HepG2 (cell line): Measurements from ENCODE around the gene CCL27. TPM values are rescaled to one million over a fixed set of nuclear protein-coding genes. Genes with fewer than 3 reads are reported as not detected.

Experiments
- CBFB ChIP-seq: sonication (generic); formaldehyde crosslinking; IDR thresholded peaks from 2 replicates; pipeline ENCODE4 v1.4.0; 2020; ENCODE audit warnings: missing genetic modification reagents
- CEBPG ChIP-seq: IDR thresholded peaks from 2 replicates; pipeline ENCODE4 v1.6.1; 2016
- HNRNPK ChIP-seq: fragments of 200-400 bp; formaldehyde crosslinking; IDR thresholded peaks from 2 replicates; pipeline ENCODE4 v1.6.1; 2018; ENCODE audit warnings: low read length, low read depth, moderate library complexity, mild to moderate bottlenecking; ENCODE audit not compliant: poor library complexity, severe bottlenecking
- MTF2 ChIP-seq: sonication (generic); formaldehyde crosslinking; IDR thresholded peaks from 2 replicates; pipeline ENCODE4 v1.5.0; 2020; ENCODE audit warnings: missing genetic modification reagents, borderline replicate concordance
- ZNF138 ChIP-seq: sonication (generic); formaldehyde crosslinking; IDR thresholded peaks from 2 replicates; pipeline ENCODE4 v1.5.0; 2020; ENCODE audit warnings: mild to moderate bottlenecking, low read depth, missing genetic modification reagents
- ZNF230 ChIP-seq: sonication (generic); formaldehyde crosslinking; IDR thresholded peaks from 2 replicates; pipeline ENCODE4 v1.4.0; 2020; ENCODE audit warnings: mild to moderate bottlenecking, missing genetic modification reagents
- ZNF33B ChIP-seq: sonication (generic); formaldehyde crosslinking; IDR thresholded peaks from 2 replicates; pipeline ENCODE4 v1.5.1; 2020; ENCODE audit warnings: mild to moderate bottlenecking, missing genetic modification reagents
- ZNF350 ChIP-seq: sonication (generic); formaldehyde crosslinking; IDR thresholded peaks from 2 replicates; pipeline ENCODE4 v1.4.0; 2020; ENCODE audit warnings: mild to moderate bottlenecking, low read depth, missing genetic modification reagents, borderline replicate concordance
- ZNF484 ChIP-seq: sonication (generic); formaldehyde crosslinking; IDR thresholded peaks from 2 replicates; pipeline ENCODE4 v1.5.1; 2020; ENCODE audit warnings: mild to moderate bottlenecking, low read depth, missing genetic modification reagents, borderline replicate concordance
- ZNF550 ChIP-seq: sonication (generic); formaldehyde crosslinking; IDR thresholded peaks from 2 replicates; pipeline ENCODE4 v1.4.0; 2020; ENCODE audit warnings: mild to moderate bottlenecking, missing genetic modification reagents, borderline replicate concordance
- ZNF768 ChIP-seq: sonication (generic); formaldehyde crosslinking; IDR thresholded peaks from 2 replicates; pipeline ENCODE4 v1.4.0; 2020; ENCODE audit warnings: missing genetic modification reagents
- polyA plus RNA-seq, 8 experiments: library from polyadenylated mRNA; depleted of rRNA in 3 of 8; stranded (reverse) in 7 of 8; unstranded in 1 of 8; fragments of >200 nt; fragmentation: Illumina TruSeq in 4 of 8; extraction: Trizol in 4 of 8; gene quantifications; 2 replicates each; pipeline versions ENCODE4 v1.2.1 to v1.2.3, GENCODE V29; 2011 to 2016; ENCODE audit warnings: low read depth in 4 of 8, missing spikeins in 1 of 8, mixed read lengths in 1 of 8; ENCODE audit not compliant: insufficient read depth in 1 of 8
- total RNA-seq, 5 experiments: library from RNA; depleted of rRNA; stranded (reverse); fragments of >200 nt; fragmentation: Illumina TruSeq; extraction: Trizol; gene quantifications; 2 replicates each; pipeline ENCODE4 v1.2.3, GENCODE V29; 2016; ENCODE audit warnings: low read depth in 1 of 5
- TF ChIP-seq, protein P1 (sequence below): sonication (generic); formaldehyde crosslinking; IDR thresholded peaks from 2 replicates; pipeline ENCODE4 v1.9.0; 2021; ENCODE audit warnings: missing genetic modification reagents, borderline replicate concordance
- TF ChIP-seq, protein P2 (sequence below): sonication (generic); formaldehyde crosslinking; IDR thresholded peaks from 2 replicates; pipeline ENCODE4 v1.5.1; 2020; ENCODE audit warnings: missing genetic modification reagents, mild to moderate bottlenecking, borderline replicate concordance
- TF ChIP-seq, protein P3 (sequence below): sonication (generic); formaldehyde crosslinking; IDR thresholded peaks from 2 replicates; pipeline ENCODE4 v1.4.0; 2020; ENCODE audit warnings: missing genetic modification reagents, borderline replicate concordance
- TF ChIP-seq, protein P4 (sequence below): sonication (generic); formaldehyde crosslinking; IDR thresholded peaks from 2 replicates; pipeline ENCODE4 v1.8.1; 2023; ENCODE audit warnings: mild to moderate bottlenecking, moderate library complexity, missing genetic modification reagents
- TF ChIP-seq, protein P5 (sequence below): sonication (generic); formaldehyde crosslinking; IDR thresholded peaks from 2 replicates; pipeline ENCODE4 v1.4.0; 2020; ENCODE audit warnings: mild to moderate bottlenecking, missing genetic modification reagents
- TF ChIP-seq, protein P6 (sequence below): sonication (generic); formaldehyde crosslinking; IDR thresholded peaks from 2 replicates; pipeline ENCODE4 v1.8.1; 2023; ENCODE audit warnings: missing genetic modification reagents, inconsistent platforms, borderline replicate concordance

The CCL27 gene
- total and polyA plus RNA-seq, 2 of the 13 experiments (the other 11 are each of a cell fraction or from before 2014, with no cell fraction given), result not detected

DNA sequence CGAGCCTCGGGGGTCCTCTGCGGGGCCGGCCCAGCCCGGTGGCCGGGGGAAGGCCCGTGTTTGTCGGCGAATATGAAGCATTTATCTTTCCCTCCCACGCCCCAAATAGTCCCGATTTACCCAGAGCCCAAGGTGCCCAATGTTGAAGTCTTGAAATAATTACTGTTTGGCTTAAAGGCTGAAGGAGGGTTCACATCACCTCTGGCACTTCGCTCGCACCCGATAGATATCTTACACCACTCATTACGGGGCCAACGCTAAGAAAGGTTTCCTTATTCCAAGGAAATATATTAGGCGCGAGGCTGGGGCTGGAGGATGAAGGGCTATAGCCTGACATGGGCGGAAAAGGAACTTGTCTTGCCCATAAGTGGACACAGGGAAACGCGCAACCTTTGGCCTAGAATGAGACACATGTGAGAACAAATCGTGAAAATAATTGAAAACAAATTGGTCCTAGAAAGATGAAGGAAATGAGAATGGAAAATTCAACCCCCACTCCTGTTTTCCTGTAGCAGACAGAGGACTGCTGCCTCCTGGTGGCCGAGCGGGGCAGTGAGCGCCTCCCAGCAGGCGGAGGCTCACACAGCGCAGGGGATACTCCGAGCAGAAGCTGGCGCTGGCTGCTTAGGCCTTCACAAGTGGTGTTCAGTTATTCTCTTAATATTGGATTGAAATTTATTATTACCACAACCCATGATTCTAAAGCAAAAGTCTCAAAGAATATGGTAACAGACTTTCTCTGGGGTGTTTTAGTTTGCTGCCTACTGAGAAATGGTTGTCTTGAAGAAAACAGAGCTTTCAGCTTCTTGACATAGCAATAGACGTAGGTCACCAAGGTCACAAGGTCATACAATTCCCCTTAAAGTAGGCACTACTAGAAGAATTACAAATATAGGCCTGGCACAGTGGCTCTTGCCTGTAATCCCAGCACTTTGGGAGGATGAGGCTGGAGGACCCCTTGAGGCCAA is 39.6 kb upstream of the CCL27 start (continued):
- TF ChIP-seq, protein P1, sequence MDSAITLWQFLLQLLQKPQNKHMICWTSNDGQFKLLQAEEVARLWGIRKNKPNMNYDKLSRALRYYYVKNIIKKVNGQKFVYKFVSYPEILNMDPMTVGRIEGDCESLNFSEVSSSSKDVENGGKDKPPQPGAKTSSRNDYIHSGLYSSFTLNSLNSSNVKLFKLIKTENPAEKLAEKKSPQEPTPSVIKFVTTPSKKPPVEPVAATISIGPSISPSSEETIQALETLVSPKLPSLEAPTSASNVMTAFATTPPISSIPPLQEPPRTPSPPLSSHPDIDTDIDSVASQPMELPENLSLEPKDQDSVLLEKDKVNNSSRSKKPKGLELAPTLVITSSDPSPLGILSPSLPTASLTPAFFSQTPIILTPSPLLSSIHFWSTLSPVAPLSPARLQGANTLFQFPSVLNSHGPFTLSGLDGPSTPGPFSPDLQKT (CRISPR knock-in tag), result no peak
- TF ChIP-seq MTF2 (CRISPR knock-in tag), result no peak
- TF ChIP-seq, protein P2, sequence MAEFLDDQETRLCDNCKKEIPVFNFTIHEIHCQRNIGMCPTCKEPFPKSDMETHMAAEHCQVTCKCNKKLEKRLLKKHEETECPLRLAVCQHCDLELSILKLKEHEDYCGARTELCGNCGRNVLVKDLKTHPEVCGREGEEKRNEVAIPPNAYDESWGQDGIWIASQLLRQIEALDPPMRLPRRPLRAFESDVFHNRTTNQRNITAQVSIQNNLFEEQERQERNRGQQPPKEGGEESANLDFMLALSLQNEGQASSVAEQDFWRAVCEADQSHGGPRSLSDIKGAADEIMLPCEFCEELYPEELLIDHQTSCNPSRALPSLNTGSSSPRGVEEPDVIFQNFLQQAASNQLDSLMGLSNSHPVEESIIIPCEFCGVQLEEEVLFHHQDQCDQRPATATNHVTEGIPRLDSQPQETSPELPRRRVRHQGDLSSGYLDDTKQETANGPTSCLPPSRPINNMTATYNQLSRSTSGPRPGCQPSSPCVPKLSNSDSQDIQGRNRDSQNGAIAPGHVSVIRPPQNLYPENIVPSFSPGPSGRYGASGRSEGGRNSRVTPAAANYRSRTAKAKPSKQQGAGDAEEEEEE (CRISPR knock-in tag), result no peak
- no peak for TF ChIP-seq CEBPG (CRISPR knock-in tag)
- TF ChIP-seq, protein P3, sequence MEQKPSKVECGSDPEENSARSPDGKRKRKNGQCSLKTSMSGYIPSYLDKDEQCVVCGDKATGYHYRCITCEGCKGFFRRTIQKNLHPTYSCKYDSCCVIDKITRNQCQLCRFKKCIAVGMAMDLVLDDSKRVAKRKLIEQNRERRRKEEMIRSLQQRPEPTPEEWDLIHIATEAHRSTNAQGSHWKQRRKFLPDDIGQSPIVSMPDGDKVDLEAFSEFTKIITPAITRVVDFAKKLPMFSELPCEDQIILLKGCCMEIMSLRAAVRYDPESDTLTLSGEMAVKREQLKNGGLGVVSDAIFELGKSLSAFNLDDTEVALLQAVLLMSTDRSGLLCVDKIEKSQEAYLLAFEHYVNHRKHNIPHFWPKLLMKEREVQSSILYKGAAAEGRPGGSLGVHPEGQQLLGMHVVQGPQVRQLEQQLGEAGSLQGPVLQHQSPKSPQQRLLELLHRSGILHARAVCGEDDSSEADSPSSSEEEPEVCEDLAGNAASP (CRISPR knock-in tag), result no peak
- TF ChIP-seq ZNF550, result no peak
- TF ChIP-seq ZNF484 (CRISPR knock-in tag), result no peak
- TF ChIP-seq CBFB (CRISPR knock-in tag), result no peak
- TF ChIP-seq ZNF33B (CRISPR knock-in tag), result no peak
- TF ChIP-seq ZNF230, result 0 out of 2 replicates have a peak, but pooled peaks have one; percentile 51
- no peak for TF ChIP-seq HNRNPK
- no peak for TF ChIP-seq ZNF138 (CRISPR knock-in tag)
- 0 out of 2 replicates have a peak, but pooled peaks have one; percentile 8 for TF ChIP-seq ZNF350 (CRISPR knock-in tag)
- TF ChIP-seq, protein P4, sequence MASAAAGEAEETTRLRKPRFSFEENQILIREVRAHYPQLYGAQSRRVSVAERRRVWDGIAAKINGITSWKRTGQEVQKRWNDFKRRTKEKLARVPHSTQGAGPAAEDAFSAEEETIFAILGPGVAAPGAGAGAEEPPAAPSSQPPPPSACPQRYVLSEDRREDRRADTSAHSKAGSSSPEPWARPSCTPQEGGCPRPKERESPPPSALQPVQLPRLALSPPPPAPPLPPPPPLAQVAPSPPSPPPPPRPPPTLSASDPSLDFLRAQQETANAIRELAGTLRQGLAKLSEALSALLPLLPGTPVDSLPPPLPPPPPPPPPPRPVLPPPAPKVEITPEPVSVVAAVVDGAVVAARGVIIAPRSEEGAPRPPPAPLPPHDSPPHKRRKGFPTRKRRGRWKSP (CRISPR knock-in tag), result no peak
- TF ChIP-seq, protein P5, sequence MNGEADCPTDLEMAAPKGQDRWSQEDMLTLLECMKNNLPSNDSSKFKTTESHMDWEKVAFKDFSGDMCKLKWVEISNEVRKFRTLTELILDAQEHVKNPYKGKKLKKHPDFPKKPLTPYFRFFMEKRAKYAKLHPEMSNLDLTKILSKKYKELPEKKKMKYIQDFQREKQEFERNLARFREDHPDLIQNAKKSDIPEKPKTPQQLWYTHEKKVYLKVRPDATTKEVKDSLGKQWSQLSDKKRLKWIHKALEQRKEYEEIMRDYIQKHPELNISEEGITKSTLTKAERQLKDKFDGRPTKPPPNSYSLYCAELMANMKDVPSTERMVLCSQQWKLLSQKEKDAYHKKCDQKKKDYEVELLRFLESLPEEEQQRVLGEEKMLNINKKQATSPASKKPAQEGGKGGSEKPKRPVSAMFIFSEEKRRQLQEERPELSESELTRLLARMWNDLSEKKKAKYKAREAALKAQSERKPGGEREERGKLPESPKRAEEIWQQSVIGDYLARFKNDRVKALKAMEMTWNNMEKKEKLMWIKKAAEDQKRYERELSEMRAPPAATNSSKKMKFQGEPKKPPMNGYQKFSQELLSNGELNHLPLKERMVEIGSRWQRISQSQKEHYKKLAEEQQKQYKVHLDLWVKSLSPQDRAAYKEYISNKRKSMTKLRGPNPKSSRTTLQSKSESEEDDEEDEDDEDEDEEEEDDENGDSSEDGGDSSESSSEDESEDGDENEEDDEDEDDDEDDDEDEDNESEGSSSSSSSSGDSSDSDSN (CRISPR knock-in tag), result no peak
- TF ChIP-seq ZNF768 (CRISPR knock-in tag), result peak; percentile 47; the same call in 1 of the 2 replicates
- TF ChIP-seq, protein P6, sequence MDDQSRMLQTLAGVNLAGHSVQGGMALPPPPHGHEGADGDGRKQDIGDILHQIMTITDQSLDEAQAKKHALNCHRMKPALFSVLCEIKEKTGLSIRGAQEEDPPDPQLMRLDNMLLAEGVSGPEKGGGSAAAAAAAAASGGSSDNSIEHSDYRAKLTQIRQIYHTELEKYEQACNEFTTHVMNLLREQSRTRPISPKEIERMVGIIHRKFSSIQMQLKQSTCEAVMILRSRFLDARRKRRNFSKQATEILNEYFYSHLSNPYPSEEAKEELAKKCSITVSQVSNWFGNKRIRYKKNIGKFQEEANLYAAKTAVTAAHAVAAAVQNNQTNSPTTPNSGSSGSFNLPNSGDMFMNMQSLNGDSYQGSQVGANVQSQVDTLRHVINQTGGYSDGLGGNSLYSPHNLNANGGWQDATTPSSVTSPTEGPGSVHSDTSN, result no peak
